ENCODE data around the gene BTBD17.

BTBD17 gene

GRCh38 chr17:74393346-74393942, 31.8 kb upstream of the BTBD17 start:
- no peak for TF ChIP-seq CTCF (IDR thresholded peaks at IDR 0.05; ENCODE audit: low read depth, low read length)
- in situ Hi-C loops (cut with HindIII; ENCODE audit: low sequenced_read_pairs): no loop called here
- no peak for DNase-seq (ENCODE audit: low read depth, low spot score)
- no peak overlapping the region for H3K4me3 ChIP-seq (ENCODE audit: low read depth, low read length)

GRCh38 chr17:74392848-74393247, 31.2 kb upstream of the BTBD17 start:
- DNase-seq (ENCODE audit: low read depth, low spot score): no peak
- in situ Hi-C loops (cut with HindIII; ENCODE audit: low sequenced_read_pairs): no loop called here
- no peak for TF ChIP-seq CTCF (IDR thresholded peaks at IDR 0.05; ENCODE audit: low read depth, low read length)
- H3K4me3 ChIP-seq (ENCODE audit: low read depth, low read length): no peak overlapping the region

GRCh38 chr17:74391771-74392170, 30.1 kb upstream of the BTBD17 start:
- DNase-seq (ENCODE audit: low read depth, low spot score): no peak
- in situ Hi-C loops (cut with HindIII; ENCODE audit: low sequenced_read_pairs): no loop called here
- H3K4me3 ChIP-seq (ENCODE audit: low read depth, low read length): no peak overlapping the region
- no peak for TF ChIP-seq CTCF (IDR thresholded peaks at IDR 0.05; ENCODE audit: low read depth, low read length)

GRCh38 chr17:74390680-74391653, 29.3 kb upstream of the BTBD17 start:
- in situ Hi-C loops (cut with HindIII; ENCODE audit: low sequenced_read_pairs): no loop called here
- no peak overlapping the region for H3K4me3 ChIP-seq (ENCODE audit: low read depth, low read length)
- DNase-seq (ENCODE audit: low read depth, low spot score): no peak
- TF ChIP-seq CTCF (IDR thresholded peaks at IDR 0.05; ENCODE audit: low read depth, low read length): no peak

GRCh38 chr17:74389937-74390679, 28.4 kb upstream of the BTBD17 start:
- no peak for DNase-seq (ENCODE audit: low read depth, low spot score)
- no peak for TF ChIP-seq CTCF (IDR thresholded peaks at IDR 0.05; ENCODE audit: low read depth, low read length)
- in situ Hi-C loops (cut with HindIII; ENCODE audit: low sequenced_read_pairs): no loop called here
- H3K4me3 ChIP-seq (ENCODE audit: low read depth, low read length): no peak overlapping the region

GRCh38 chr17:74389084-74389753, 27.6 kb upstream of the BTBD17 start:
- no peak overlapping the region for H3K4me3 ChIP-seq (ENCODE audit: low read depth, low read length)
- in situ Hi-C loops (cut with HindIII; ENCODE audit: low sequenced_read_pairs): no loop called here
- DNase-seq (ENCODE audit: low read depth, low spot score): no peak
- no peak for TF ChIP-seq CTCF (IDR thresholded peaks at IDR 0.05; ENCODE audit: low read depth, low read length)
